Renal cortical epithelial cell (primary cell): ENCODE measurements around the gene RASSF8. TPM values are rescaled to one million over a fixed set of nuclear protein-coding genes. Genes with fewer than 3 reads are reported as not detected.
A peak's percentile ranks its signal among the peaks of the same experiment; 100 is the strongest.

Source experiments
- DNase-seq: peaks from one replicate; pipeline ENCODE4 v3.0.0-alpha.2; 2011; ENCODE audit warnings: low read depth
- total RNA-seq: library from RNA; depleted of rRNA; stranded (reverse); fragments of >200 nt; gene quantifications from 2 replicates; pipeline ENCODE4 v1.2.3, GENCODE V29; 2014

The RASSF8 gene
- total RNA-seq, 1 donor from 2014 or later, result 68.5 TPM

- peak; percentile 64 for DNase-seq
Observed at GRCh38 chr12:25993901-25994651, 35.6 kb downstream of the RASSF8 start.

DNA sequence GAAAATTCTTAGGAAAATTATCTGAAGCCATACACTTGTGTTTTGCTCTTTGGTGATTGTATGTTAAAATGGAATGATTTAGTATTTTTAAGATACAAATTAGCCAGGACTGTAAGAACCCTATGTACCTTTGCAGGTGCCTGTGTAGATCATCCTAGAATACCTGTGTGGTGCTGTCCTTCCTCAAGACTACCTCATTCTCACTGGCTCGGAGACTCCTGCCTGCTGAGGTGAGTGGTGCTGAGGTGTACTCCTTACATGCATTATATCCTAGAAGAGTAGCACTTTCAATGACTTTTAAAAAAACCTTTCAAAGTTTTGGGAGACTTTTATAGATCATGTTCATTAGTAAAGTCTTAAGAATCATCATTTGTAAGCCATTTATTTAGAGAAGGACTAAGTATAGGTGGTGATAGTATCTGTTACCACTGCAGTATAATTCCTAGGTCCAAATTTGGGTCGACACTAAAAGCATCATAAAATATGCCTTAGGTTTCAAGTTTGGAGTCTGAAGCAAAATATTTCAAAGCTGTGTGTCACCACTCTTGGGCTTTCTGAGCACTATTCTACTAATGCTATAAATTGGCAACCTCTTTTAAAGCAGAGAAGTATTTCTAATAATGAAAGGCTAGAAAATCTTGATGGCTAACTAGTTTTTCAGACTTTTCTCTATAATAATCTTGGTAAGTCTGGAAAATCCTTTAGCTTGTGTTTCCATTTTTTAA lies 36.6 kb downstream of the RASSF8 start:
- no peak for DNase-seq

DNA sequence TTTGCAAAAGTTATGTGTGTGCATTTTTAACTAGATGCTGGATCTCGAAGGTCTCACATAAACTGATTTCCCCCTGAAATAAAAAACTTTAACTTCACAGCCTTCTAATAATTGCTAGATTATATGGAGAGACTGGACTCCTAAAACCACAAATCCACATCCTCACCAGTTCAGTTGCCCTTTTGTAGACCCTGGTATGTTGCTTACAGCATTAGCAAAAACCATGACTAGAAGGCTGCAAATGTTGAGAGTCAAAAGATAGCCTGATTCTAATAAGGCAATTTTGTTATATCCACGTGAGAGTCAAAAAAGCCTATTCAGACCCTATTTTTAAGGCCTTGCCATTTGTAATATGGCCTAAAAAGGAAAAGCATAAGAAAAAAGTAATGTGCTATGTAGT lies 37.4 kb downstream of the RASSF8 start:
- DNase-seq, result peak; percentile 64

- peak; percentile 40 for DNase-seq
Observed at GRCh38 chr12:25996677-25997076, 38.2 kb downstream of the RASSF8 start.

DNA sequence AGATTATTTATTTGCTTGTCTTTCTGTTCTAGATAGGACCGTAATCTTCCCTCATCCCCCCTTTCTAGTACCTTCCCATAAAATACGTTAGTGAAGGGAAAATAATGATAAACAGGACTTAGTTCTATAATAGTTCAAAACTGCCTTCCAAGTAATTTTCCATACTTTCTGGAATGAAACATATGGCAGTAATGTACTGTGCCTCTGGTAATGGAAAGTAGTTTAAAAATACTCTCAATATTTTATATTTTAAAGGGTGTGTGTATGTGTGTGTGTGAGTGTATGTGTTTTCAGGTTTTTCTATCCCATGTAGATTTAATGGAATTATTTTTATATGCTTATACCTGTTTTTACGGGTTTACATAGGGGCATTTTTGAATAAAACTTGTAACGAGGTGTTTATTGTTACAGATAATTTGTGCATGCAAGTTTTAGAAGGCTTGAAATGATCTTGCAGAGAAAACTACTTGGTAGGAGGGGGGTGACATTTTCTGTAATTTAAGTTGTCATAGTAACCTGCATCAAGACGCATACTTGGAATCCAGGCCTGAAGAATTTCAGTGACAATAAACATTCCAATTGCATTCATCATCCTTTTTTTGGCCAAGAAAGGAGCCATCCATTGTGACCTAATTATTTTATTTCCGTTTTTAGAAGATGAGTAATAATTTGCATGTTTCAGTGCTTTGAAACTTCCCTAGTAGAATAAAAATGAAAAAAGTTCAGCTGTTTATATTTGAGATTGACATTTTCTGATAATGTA lies 38.9 kb downstream of the RASSF8 start:
- peak; percentile 94 for DNase-seq

- DNase-seq, result no peak
Observed at GRCh38 chr12:26000898-26001297, 42.4 kb downstream of the RASSF8 start.

- DNase-seq, result no peak
Observed at GRCh38 chr12:26001530-26001929, 43.0 kb downstream of the RASSF8 start.

DNA sequence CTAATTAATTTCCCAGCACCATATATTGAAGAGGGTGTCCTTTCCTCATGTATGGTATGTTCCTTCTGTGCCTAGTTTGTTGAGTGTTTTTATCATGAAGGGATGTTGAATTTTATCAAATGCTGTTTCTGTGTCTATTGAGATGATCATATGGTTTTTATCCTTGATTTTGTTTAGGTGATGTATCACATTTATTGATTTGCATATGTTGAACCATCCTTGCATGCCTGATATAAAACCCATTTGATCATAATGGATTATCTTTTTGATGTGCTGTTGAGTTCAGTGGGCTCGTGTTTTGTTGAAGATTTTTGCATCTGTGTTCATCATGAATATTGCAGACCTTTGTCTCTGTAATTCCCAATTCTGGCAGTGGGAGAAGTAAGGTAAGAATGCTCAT lies 44.6 kb downstream of the RASSF8 start:
- DNase-seq, result no peak

DNA sequence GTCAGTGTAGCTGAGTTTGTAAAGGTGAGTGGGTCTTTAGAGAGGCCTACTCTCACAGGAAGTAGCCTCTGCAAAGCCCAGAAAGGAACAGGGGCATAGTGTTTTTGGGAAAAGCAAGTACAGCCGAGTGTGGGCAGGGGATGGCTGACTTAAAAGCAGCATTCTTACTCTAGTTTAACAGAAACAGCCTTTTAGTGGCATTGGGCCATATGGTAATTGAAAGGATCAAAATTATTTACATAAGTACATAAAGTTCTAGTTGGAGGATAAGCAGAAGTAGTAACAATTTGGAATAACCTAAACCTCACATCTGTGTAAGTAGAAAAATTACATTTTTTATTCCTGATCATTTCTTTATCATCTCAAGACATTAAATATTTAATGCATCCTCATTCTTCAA lies 49.1 kb downstream of the RASSF8 start:
- DNase-seq, result no peak

- DNase-seq, result no peak
Observed at GRCh38 chr12:26009593-26009992, 51.1 kb downstream of the RASSF8 start.

DNA sequence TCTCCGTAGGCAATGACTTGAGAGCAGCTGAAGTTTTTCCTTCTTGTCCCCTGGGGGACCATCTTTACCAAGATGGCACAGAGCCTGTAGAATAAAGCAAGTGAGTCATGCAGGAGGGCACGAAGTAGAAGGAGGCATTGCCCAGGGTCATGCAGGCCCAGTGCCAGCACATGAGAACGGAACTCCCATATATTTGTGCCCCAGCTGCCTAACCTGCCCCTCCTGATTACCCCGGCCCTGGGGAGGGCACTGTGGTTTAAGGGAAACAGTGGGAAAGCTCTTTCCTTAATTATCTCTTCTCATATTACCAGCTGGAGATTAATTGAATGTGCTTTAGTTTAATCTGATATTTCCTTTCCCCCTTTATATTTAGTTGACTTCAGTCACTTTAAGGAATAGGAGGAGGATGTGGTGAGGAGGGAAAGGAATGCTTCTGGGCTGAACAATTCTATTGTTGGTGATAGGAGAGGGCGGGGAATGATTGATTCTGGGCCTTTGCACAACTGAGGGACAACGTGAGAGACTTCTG lies 51.9 kb downstream of the RASSF8 start:
- peak; percentile 52 for DNase-seq

GRCh38 chr12:26011099-26011498 lies 52.6 kb downstream of the RASSF8 start:
- peak; percentile 42 for DNase-seq

- no peak for DNase-seq
Observed at GRCh38 chr12:26014085-26014484, 55.6 kb downstream of the RASSF8 start.

DNA sequence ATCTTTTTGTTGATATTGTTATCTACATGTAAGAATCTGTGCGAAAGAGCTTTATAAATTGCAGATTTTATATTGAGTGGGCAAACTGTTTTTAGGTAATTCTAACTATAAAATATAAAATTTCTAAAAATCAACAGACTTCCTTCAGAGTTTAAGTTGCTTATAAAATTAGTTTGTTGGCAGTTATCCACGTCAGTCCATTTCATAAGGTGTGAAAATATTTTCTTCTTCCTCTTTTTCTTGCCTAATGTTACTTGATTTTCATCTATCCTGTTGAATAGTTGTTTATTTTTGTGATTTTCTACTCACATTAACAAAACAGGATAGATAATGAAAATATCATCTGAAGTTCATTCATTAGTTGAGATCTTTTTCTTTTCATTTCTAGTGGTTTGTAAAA lies 58.0 kb downstream of the RASSF8 start:
- DNase-seq, result no peak

DNA sequence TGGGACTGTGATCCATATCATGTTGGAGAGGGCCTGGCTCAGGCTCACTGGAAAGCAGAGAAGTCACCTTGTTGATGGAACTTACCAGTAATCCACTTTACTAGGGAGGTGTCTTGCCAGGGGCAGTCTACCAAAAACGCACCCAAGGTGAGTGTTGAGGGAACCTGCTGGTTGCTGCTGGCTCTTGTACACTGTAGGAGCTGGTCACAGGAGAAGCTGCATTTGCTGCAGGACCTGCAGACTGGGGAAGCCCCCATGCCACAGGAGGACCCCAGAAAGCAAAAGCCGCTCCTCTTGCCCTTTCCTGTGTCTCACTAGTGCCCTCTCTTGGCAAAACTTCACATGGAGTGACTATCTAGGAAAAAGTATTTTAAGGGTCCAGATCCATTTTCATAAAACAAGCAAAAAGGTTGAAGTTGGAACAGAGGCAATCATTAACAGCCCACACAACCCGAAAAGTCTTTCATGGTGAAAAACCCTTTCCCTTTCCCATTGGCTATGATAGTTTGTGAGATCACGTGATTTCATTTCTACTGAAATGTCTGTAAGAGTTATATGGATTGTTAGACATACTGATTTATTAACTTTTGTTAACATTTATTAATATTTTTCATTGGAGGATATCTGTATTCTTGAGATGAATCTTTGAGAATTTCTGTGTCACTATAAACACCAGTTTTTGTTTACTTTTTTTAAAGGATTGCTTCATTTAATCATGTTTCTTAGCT lies 59.2 kb downstream of the RASSF8 start:
- DNase-seq, result peak; percentile 38

DNA sequence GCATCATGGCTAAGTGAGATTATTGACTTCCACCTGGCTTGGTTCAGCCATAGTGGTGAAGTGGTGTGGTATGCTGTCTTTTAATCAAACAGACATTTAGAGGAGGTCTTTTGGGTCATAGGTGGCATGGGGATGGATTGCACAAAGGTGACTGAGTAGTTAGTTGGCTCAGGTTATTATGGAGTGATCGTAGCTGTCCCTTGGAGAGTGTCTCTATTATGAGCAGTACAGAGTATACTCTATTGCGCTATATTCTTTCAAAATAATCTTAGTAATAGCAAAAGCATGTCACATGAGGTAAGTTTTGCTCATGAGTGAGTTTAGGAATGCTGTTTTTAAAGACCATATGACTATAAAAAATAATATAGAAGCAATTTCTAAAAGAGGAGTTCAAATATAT lies 60.4 kb downstream of the RASSF8 start:
- DNase-seq, result no peak

GRCh38 chr12:26021534-26021933 lies 63.1 kb downstream of the RASSF8 start:
- no peak for DNase-seq

- no peak for DNase-seq
Observed at GRCh38 chr12:26022043-26022442, 63.6 kb downstream of the RASSF8 start.

DNA sequence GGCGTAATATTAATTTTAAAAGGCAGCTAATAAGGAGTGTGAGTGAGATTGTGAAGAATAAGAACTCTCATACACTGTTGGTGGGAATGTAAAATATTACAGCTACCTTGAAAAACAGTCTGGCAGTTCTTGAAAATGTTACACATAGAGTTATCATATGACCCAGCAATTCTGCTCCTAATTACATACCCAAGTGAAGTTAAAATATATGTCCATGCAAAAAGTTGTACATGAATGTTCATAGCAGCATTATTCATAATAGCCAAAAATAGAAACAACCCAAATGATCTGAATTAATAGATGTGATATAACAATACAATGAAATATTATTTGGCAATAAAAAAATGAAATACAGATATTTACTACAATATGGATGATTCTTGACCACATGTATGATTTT lies 68.2 kb downstream of the RASSF8 start:
- no peak for DNase-seq

DNA sequence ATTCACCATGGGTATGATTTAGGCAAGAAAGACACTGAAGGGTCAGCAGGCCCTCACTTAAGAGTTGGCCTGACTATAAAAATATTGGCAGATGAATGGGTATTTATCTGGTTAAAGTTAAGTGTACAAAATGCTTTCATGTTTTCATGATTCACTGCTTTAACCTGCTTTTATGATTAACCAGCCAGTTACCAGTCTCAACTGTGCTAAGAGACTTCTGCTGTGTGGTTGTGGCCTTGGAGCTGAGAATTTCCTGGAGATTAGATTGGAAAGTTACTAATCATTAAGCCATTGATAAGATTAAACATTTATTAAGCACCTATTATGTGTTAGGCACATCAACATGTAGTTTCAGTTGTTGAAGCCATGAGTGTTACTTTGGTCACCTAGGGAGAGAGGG lies 68.9 kb downstream of the RASSF8 start:
- DNase-seq, result peak; percentile 94

DNA sequence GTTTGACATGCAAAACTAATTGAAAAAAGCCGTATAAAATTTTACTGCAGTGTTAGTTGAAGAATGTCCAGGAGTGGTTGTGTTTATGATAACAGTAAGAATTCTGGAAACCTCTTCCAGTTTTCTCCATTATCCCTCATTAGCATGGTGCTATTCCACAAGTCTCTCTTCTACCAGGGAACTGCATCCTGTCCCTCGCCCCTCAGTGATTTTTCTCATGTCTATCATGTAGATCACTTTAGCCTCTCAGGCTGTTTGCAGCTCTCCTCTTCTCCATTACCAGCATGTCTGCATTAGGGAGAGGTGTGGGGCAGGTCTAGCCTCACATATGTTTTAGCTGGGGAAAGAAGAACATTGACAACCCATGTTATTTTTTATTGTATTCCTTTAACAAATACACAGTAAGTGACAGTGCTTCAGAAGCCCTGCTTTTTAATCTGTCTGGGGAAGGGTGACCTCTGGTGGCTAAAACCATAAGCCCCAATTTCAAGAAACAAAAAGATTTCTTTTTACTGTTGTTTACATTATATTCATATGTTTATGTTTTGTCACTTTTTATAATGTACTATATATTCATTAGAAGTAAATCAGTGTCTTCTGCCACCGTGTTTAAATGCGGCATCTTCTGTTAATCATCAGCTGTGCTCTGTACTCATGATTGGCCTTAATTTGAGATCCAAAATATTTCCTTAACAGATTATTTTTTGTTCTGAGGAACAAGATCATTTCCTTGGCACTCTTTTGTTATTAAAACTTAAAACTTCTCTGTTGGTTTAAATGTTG lies 70.7 kb downstream of the RASSF8 start:
- peak; percentile 64 for DNase-seq
